ENCODE measurements around the gene PLA2G2D. TPM values are rescaled to one million over a fixed set of nuclear protein-coding genes. Genes with fewer than 3 reads are reported as not detected.

The PLA2G2D gene
- total RNA-seq, 1 experiment from 2014 or later, result not detected

DNA sequence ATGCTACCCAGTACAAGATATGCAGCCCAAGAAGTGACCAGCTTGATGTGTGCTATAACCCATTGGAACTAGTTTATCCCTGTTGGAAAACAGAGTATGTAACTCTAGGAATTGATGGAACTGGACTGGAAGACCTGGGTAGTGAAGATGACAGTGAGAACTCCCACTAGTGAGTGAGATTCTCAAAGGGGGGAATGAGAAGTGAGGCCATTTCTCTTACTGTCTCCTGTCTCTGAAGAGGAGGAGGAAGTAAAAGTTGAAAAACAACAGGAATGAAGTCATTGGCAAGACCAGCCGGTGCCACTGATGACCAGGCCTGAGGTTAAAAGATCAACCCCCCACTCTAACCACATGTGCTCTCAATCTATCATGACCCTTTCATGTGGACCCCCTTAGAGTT lies 40.7 kb upstream of the PLA2G2D start:
- Histone ChIP-seq H3K4me1 (ENCODE audit: insufficient read depth, low read length, poor library complexity, severe bottlenecking) (no peaks in the 10 kb centered on the region), H3K9me3 (ENCODE audit: low read depth, low read length, poor library complexity, severe bottlenecking) (peaks cover 20% of the 10 kb centered on the region), H3K4me3 (ENCODE audit: low read depth, low read length, poor library complexity, severe bottlenecking) (no peak overlapping the region), H3K36me3 (ENCODE audit: insufficient read depth, low read length, poor library complexity, severe bottlenecking) (no peaks in the 10 kb centered on the region), H3K27ac (ENCODE audit: low read depth, low read length, poor library complexity, severe bottlenecking) (no peak overlapping the region), H3K27me3 (replicated peaks; ENCODE audit: insufficient read depth, low read depth, low read length, poor library complexity) (peaks cover 8% of the 10 kb centered on the region)
- intact Hi-C loops (cut with micrococcal nuclease; ENCODE audit: unreplicated experiment), result no loop called here
- TF ChIP-seq EZH2 (IDR thresholded peaks at IDR 0.05; ENCODE audit: borderline replicate concordance, low read depth, low read length, poor library complexity, severe bottlenecking), result no peak
- TF ChIP-seq, protein P1, sequence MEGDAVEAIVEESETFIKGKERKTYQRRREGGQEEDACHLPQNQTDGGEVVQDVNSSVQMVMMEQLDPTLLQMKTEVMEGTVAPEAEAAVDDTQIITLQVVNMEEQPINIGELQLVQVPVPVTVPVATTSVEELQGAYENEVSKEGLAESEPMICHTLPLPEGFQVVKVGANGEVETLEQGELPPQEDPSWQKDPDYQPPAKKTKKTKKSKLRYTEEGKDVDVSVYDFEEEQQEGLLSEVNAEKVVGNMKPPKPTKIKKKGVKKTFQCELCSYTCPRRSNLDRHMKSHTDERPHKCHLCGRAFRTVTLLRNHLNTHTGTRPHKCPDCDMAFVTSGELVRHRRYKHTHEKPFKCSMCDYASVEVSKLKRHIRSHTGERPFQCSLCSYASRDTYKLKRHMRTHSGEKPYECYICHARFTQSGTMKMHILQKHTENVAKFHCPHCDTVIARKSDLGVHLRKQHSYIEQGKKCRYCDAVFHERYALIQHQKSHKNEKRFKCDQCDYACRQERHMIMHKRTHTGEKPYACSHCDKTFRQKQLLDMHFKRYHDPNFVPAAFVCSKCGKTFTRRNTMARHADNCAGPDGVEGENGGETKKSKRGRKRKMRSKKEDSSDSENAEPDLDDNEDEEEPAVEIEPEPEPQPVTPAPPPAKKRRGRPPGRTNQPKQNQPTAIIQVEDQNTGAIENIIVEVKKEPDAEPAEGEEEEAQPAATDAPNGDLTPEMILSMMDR (conservative IDR thresholded peaks at IDR 0.05; ENCODE audit: low read depth, low read length), result no peak
- POLR2A ChIA-PET (ENCODE audit: low non-redundant PET), result no interaction called here
- BruUV-seq (replicated peaks), result no TSS peak
- CTCF ChIA-PET, result no interaction called here
- DNase-seq (ENCODE audit: low spot score), result no peak

DNA sequence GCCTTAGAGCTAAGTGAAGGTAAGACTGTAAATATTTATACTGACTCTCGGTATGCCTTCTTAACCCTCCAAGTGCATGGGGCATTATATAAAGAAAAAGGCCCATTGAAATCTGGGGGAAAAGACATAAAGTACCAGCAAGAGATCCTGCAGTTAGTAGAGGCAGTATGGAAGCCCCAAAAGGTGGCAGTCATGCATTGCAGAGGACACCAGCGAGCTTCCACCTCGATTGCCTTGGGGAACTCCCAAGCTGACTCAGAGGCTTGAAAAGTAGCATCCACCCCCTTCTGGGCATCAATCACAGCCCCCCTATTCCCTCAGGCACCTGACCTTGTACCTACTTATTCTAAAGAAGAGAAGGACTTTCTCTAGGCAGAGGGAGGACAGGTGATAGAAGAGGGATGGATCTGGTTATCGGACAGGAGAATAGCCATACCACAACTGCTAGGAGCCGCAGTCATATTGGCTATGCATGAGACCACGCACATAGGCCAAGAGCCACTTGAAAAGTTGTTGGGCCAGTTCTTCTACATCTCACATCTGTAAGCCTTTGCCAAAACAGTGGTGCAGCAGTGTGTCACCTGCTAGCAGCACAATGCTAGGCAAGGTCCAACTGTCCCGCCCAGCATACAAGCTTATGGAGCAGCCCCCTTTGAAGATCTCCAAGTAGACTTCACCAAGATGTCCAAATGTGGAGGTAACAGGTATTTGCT lies 39.2 kb upstream of the PLA2G2D start:
- DNase-seq (ENCODE audit: low spot score), result no peak
- intact Hi-C loops (cut with micrococcal nuclease; ENCODE audit: unreplicated experiment), result loop anchor here (10.0 kb wide), 1 partner anchor 184 kb away; the partner anchor contains the start of gene PLA2G2A
- no peak overlapping the region for H3K27ac ChIP-seq (ENCODE audit: low read depth, low read length, poor library complexity, severe bottlenecking)
- H3K4me1 ChIP-seq (ENCODE audit: insufficient read depth, low read length, poor library complexity, severe bottlenecking), result no peaks in the 10 kb centered on the region
- H3K9me3 ChIP-seq (ENCODE audit: low read depth, low read length, poor library complexity, severe bottlenecking), result peaks cover 20% of the 10 kb centered on the region
- TF ChIP-seq, protein P1 (conservative IDR thresholded peaks at IDR 0.05; ENCODE audit: low read depth, low read length), result no peak
- no peak for TF ChIP-seq EZH2 (IDR thresholded peaks at IDR 0.05; ENCODE audit: borderline replicate concordance, low read depth, low read length, poor library complexity, severe bottlenecking)
- ChIA-PET CTCF (no interaction called here), POLR2A (ENCODE audit: low non-redundant PET) (no interaction called here)
- BruUV-seq (replicated peaks), result no TSS peak
- H3K36me3 ChIP-seq (ENCODE audit: insufficient read depth, low read length, poor library complexity, severe bottlenecking), result no peaks in the 10 kb centered on the region
- H3K4me3 ChIP-seq (ENCODE audit: low read depth, low read length, poor library complexity, severe bottlenecking), result no peak overlapping the region
- no peaks in the 10 kb centered on the region for H3K27me3 ChIP-seq (replicated peaks; ENCODE audit: insufficient read depth, low read depth, low read length, poor library complexity)

DNA sequence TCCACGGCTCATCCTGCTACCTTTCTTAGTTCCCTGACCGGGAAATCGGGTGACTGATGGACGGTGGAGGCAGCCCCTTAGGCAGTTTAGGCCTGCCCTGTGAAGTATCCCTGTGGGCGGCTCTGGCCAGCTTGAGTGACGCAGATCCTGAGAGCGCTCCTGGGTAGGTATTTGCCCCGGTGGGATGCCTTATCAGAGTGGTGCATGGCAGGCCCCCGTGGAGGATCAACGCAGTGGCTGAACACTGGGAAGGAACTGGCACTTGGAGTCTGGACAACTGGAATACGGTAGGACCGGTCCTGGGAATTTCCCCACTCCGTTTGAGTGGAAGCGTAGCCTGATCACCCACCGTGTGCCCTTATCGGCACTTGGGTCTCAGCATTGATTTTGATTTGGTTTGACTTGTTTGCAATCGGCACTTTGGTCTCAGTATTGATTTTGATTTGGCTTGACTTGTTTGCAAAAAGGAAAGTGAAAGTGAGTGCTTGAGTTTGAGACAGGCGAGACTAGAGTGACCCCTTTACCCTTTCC lies 35.0 kb upstream of the PLA2G2D start:
- intact Hi-C loops (cut with micrococcal nuclease; ENCODE audit: unreplicated experiment), result loop anchor here (5.0 to 10.0 kb wide), 2 partner anchors 180 to 392 kb away; partner anchors contain the start of gene PLA2G2A
- no peak for DNase-seq (ENCODE audit: low spot score)
- Histone ChIP-seq H3K36me3 (ENCODE audit: insufficient read depth, low read length, poor library complexity, severe bottlenecking) (no peaks in the 10 kb centered on the region), H3K27me3 (replicated peaks; ENCODE audit: insufficient read depth, low read depth, low read length, poor library complexity) (no peaks in the 10 kb centered on the region), H3K4me3 (ENCODE audit: low read depth, low read length, poor library complexity, severe bottlenecking) (no peak overlapping the region), H3K9me3 (ENCODE audit: low read depth, low read length, poor library complexity, severe bottlenecking) (peaks cover 4% of the 10 kb centered on the region), H3K4me1 (ENCODE audit: insufficient read depth, low read length, poor library complexity, severe bottlenecking) (no peaks in the 10 kb centered on the region), H3K27ac (ENCODE audit: low read depth, low read length, poor library complexity, severe bottlenecking) (no peak overlapping the region)
- POLR2A ChIA-PET (ENCODE audit: low non-redundant PET), result no interaction called here
- TF ChIP-seq, protein P1 (conservative IDR thresholded peaks at IDR 0.05; ENCODE audit: low read depth, low read length), result no peak
- no peak for TF ChIP-seq EZH2 (IDR thresholded peaks at IDR 0.05; ENCODE audit: borderline replicate concordance, low read depth, low read length, poor library complexity, severe bottlenecking)
- no TSS peak for BruUV-seq (replicated peaks)
- CTCF ChIA-PET, result no interaction called here
